ENCODE results near the gene TAPT1. TPM values are rescaled to one million over a fixed set of nuclear protein-coding genes. Genes with fewer than 3 reads are reported as not detected.

The TAPT1 gene
- total RNA-seq, 1 donor from 2014 or later: 7.0 TPM

GRCh38 chr4:16205298-16206164, 20.7 kb downstream of the TAPT1 start:
- no peak for DNase-seq (ENCODE audit: low read depth)
- TF ChIP-seq CTCF (conservative IDR thresholded peaks at IDR 0.05; ENCODE audit: low read depth, low read length): peak; percentile 74

GRCh38 chr4:16204505-16204904, 21.8 kb downstream of the TAPT1 start:
- no peak for TF ChIP-seq CTCF (conservative IDR thresholded peaks at IDR 0.05; ENCODE audit: low read depth, low read length)
- no peak overlapping the region for H3K4me3 ChIP-seq (ENCODE audit: low read depth, low read length)

More at GRCh38 chr4:16205298-16206164, 20.7 kb downstream of the TAPT1 start:
- no peak overlapping the region for H3K4me3 ChIP-seq (ENCODE audit: low read depth, low read length)

GRCh38 chr4:16203083-16203482, 23.2 kb downstream of the TAPT1 start:
- no peak for DNase-seq (ENCODE audit: low read depth)
- H3K4me3 ChIP-seq (ENCODE audit: low read depth, low read length): no peak overlapping the region
- TF ChIP-seq CTCF (conservative IDR thresholded peaks at IDR 0.05; ENCODE audit: low read depth, low read length): no peak

More at GRCh38 chr4:16204505-16204904, 21.8 kb downstream of the TAPT1 start:
- no peak for DNase-seq (ENCODE audit: low read depth)

GRCh38 chr4:16202598-16202997, 23.7 kb downstream of the TAPT1 start:
- H3K4me3 ChIP-seq (ENCODE audit: low read depth, low read length): no peak overlapping the region
- no peak for DNase-seq (ENCODE audit: low read depth)
- TF ChIP-seq CTCF (conservative IDR thresholded peaks at IDR 0.05; ENCODE audit: low read depth, low read length): no peak

GRCh38 chr4:16199093-16199492, 27.2 kb downstream of the TAPT1 start:
- peak; percentile 54 for TF ChIP-seq CTCF (conservative IDR thresholded peaks at IDR 0.05; ENCODE audit: low read depth, low read length)
- no peak for DNase-seq (ENCODE audit: low read depth)

GRCh38 chr4:16197876-16198665, 28.2 kb downstream of the TAPT1 start:
- no peak overlapping the region for H3K4me3 ChIP-seq (ENCODE audit: low read depth, low read length)
- TF ChIP-seq CTCF (conservative IDR thresholded peaks at IDR 0.05; ENCODE audit: low read depth, low read length): no peak
- DNase-seq (ENCODE audit: low read depth): no peak

More at GRCh38 chr4:16199093-16199492, 27.2 kb downstream of the TAPT1 start:
- H3K4me3 ChIP-seq (ENCODE audit: low read depth, low read length): no peak overlapping the region

Data from epithelial cell of proximal tubule (primary cell).